ENCODE measurements around the gene ZBTB25.
A peak's percentile ranks its signal among the peaks of the same experiment; 100 is the strongest.

Gene ZBTB25

DNA sequence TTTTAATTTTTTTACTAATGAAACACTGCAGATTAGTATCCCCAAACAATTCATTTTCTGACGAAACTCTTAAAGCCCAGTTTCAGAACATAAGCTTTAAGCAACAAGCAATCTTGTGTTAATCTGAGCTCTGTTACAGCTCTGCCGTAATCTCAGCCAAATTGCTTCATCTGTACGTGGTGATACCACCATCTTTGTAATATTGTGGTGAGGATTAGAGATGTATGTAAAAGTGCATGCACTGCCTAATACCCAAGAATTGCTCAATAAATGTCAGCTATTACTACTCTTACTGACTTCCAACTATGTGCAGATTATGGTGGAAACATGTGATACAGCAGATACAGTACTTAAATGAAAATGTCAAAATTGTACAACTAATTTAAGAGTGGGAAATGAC lies 36.5 kb downstream of the ZBTB25 start:
- no peaks in the 10 kb centered on the region for H3K36me3 ChIP-seq (ENCODE audit: insufficient read depth, low read length)
- no peaks in the 10 kb centered on the region for H3K9me3 ChIP-seq (ENCODE audit: low read length)
- no peaks in the 10 kb centered on the region for H3K27me3 ChIP-seq (ENCODE audit: control insufficient read depth in 1 of 2, insufficient read depth in 2 of 2, low read length in 2 of 2)
- H3K4me3 ChIP-seq (ENCODE audit: low read depth in 1 of 2, low read length in 2 of 2) = no peak overlapping the region
- no peak overlapping the region for H3K27ac ChIP-seq (ENCODE audit: low read depth, low read length)
- peaks cover 4% of the 10 kb centered on the region for H3K4me1 ChIP-seq (ENCODE audit: insufficient read depth, low read length)
- H3K9ac ChIP-seq (ENCODE audit: low read length) = no peak overlapping the region

- Histone ChIP-seq H3K4me1 (ENCODE audit: insufficient read depth, low read length) (peaks cover 4% of the 10 kb centered on the region), H3K9me3 (ENCODE audit: low read length) (no peaks in the 10 kb centered on the region), H3K9ac (ENCODE audit: low read length) (no peak overlapping the region), H3K27me3 (ENCODE audit: control insufficient read depth in 1 of 2, insufficient read depth in 2 of 2, low read length in 2 of 2) (no peaks in the 10 kb centered on the region), H3K4me3 (ENCODE audit: low read depth in 1 of 2, low read length in 2 of 2) (peak overlapping the region; percentile 49 to 72), H3K27ac (ENCODE audit: low read depth, low read length) (peak overlapping the region; percentile 61), H3K36me3 (ENCODE audit: insufficient read depth, low read length) (no peaks in the 10 kb centered on the region)
Measured at GRCh38 chr14:64465831-64466554, 37.6 kb downstream of the ZBTB25 start.

DNA sequence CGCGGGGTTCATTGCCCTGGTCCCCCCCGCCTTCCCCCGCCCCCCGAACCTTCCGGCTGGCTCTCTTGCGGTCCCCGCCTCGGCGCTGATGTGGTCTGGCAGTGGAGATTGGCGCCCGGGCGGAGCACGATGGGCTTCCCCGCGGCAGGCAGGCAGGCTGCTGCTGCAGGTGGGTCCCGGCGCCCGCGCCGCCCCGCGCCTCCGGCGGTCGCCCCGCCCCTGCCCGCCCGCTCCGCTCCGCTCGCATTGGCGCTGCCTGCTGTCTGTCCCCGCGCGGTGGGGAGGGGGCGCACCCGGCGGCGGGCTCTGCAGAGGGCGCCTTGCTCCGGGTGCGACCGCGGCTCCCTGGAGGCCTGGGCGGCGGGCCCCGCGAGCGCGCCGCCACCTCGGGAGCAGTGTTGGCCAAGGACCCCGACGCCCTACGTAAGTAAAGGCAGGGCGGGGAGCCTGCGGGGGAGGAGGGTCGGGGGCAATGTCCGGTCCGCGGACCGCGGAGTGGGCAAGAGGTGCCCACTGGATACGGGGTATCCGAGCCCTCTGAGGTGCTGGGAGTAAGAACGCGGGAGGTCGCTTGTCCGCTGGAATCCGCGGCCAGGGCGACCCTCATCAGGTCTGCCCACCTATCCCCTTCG lies 38.3 kb downstream of the ZBTB25 start, which contains the start of gene AKAP5:
AKAP5 (plus strand) TSS at position 309 of the 632 bp plus-strand sequence. CDS start 2,896 bp downstream, outside the sequence.
- H3K9ac ChIP-seq (ENCODE audit: low read length) = no peak within 1 kb of the TSS
- no peaks in the 10 kb centered on the region for H3K9me3 ChIP-seq (ENCODE audit: low read length)
- H3K4me3 ChIP-seq (ENCODE audit: low read depth in 1 of 2, low read length in 2 of 2) = peak within 1 kb of the TSS; percentile 49 to 72
- peaks cover 4% of the 10 kb centered on the region for H3K4me1 ChIP-seq (ENCODE audit: insufficient read depth, low read length)
- H3K27ac ChIP-seq (ENCODE audit: low read depth, low read length) = peak within 1 kb of the TSS; percentile 61
- H3K36me3 ChIP-seq (ENCODE audit: insufficient read depth, low read length) = no peaks in the 10 kb centered on the region
- H3K27me3 ChIP-seq (ENCODE audit: control insufficient read depth in 1 of 2, insufficient read depth in 2 of 2, low read length in 2 of 2) = no peaks in the 10 kb centered on the region

DNA sequence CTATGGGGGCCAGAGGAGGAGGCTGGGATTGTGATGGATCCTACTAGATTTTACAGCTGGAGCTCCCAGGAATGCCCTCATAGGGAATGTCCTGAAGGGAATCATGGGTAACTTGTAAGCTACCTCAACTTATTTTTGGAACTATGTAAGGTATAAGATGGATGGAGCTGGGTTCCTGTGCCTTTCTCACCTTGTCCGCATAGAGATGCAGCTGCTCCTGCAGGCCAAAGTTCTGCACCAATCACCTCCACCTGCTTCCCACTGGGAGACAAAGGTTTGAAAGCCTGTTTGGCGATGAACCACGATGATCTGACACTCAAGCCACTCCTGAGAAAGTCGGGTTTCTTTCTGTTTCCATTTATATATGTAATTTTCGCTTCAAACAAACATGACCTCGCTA lies 39.0 kb downstream of the ZBTB25 start:
- H3K36me3 ChIP-seq (ENCODE audit: insufficient read depth, low read length) = no peaks in the 10 kb centered on the region
- no peaks in the 10 kb centered on the region for H3K9me3 ChIP-seq (ENCODE audit: low read length)
- no peak overlapping the region for H3K9ac ChIP-seq (ENCODE audit: low read length)
- peak overlapping the region in 1 of 2 donors; percentile 49 for H3K4me3 ChIP-seq (ENCODE audit: low read depth in 1 of 2, low read length in 2 of 2)
- no peak overlapping the region for H3K27ac ChIP-seq (ENCODE audit: low read depth, low read length)
- peaks cover 4% of the 10 kb centered on the region for H3K4me1 ChIP-seq (ENCODE audit: insufficient read depth, low read length)
- H3K27me3 ChIP-seq (ENCODE audit: control insufficient read depth in 1 of 2, insufficient read depth in 2 of 2, low read length in 2 of 2) = no peaks in the 10 kb centered on the region

DNA sequence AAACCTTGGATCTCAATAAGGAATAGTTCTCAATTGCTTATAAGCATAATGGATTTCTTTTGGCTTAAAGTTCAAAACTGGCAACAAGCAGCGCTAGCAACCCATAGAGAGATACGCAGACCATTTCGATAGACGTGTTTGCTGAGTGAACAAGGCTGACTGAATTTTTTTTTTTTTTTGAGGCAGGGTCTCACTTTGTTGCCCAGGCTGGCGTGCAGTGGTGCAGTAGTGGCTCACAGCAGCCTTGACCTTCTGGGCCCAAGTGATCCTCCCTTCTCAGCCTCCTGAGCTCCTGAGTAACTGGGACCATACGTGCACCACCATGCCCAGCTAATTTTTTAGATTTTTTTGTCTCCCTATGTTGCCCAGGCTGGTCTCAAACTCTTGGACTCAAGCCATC lies 39.8 kb downstream of the ZBTB25 start:
- Histone ChIP-seq H3K27me3 (ENCODE audit: control insufficient read depth in 1 of 2, insufficient read depth in 2 of 2, low read length in 2 of 2) (no peaks in the 10 kb centered on the region), H3K9me3 (ENCODE audit: low read length) (no peaks in the 10 kb centered on the region), H3K9ac (ENCODE audit: low read length) (no peak overlapping the region), H3K4me1 (ENCODE audit: insufficient read depth, low read length) (peaks cover 4% of the 10 kb centered on the region), H3K27ac (ENCODE audit: low read depth, low read length) (no peak overlapping the region), H3K4me3 (ENCODE audit: low read depth in 1 of 2, low read length in 2 of 2) (no peak overlapping the region), H3K36me3 (ENCODE audit: insufficient read depth, low read length) (peaks cover 2% of the 10 kb centered on the region)

DNA sequence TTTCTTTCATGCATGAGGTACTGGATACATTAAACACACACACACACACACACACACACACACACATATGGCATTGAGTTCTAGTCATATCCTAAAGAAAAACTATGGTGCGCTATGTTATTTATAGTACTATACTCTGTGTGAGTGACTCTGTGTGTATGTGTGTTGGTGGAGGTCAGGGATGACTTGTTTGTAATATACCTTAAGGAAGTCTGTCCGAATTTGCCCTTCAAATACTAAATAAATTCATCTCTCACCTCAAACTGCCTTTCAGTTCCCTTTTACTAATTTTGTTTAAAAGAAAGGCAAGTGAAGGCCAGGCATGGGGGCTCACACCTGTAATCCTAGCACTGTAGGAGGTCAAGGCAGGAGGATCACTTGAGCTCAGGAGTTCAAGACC lies 40.4 kb downstream of the ZBTB25 start:
- H3K9me3 ChIP-seq (ENCODE audit: low read length) = no peaks in the 10 kb centered on the region
- H3K4me1 ChIP-seq (ENCODE audit: insufficient read depth, low read length) = peaks cover 4% of the 10 kb centered on the region
- peaks cover 3% of the 10 kb centered on the region for H3K36me3 ChIP-seq (ENCODE audit: insufficient read depth, low read length)
- no peak overlapping the region for H3K4me3 ChIP-seq (ENCODE audit: low read depth in 1 of 2, low read length in 2 of 2)
- H3K27ac ChIP-seq (ENCODE audit: low read depth, low read length) = no peak overlapping the region
- H3K9ac ChIP-seq (ENCODE audit: low read length) = no peak overlapping the region
- H3K27me3 ChIP-seq (ENCODE audit: control insufficient read depth in 1 of 2, insufficient read depth in 2 of 2, low read length in 2 of 2) = no peaks in the 10 kb centered on the region

DNA sequence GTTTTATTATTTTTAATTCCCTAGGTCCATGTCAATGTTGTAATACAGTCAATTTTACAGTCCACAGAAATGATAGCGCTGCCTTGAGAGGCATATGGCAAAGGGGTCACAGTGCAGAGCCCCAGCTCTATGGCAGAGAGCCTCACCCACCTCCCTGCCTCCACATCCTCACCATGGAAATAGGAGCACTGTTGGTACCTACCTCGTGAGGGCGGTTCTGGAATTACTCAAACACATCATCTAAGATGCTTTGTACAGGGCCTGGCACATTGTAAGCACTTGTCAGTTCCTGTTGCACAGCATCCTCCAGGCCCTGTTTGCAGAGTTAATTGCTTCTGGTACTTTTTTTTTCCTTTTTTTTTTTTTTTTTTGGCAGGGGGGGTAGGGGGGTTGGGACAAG lies 42.4 kb downstream of the ZBTB25 start:
- Histone ChIP-seq H3K4me1 (ENCODE audit: insufficient read depth, low read length) (peaks cover 3% of the 10 kb centered on the region), H3K36me3 (ENCODE audit: insufficient read depth, low read length) (peaks cover 3% of the 10 kb centered on the region), H3K27me3 (ENCODE audit: control insufficient read depth in 1 of 2, insufficient read depth in 2 of 2, low read length in 2 of 2) (no peaks in the 10 kb centered on the region)

GRCh38 chr14:64459405-64460136 lies 44.1 kb downstream of the ZBTB25 start:
- Histone ChIP-seq H3K4me3 (ENCODE audit: low read depth in 1 of 2, low read length in 2 of 2) (no peak overlapping the region), H3K4me1 (ENCODE audit: insufficient read depth, low read length) (no peaks in the 10 kb centered on the region), H3K27me3 (ENCODE audit: control insufficient read depth in 1 of 2, insufficient read depth in 2 of 2, low read length in 2 of 2) (no peaks in the 10 kb centered on the region), H3K36me3 (ENCODE audit: insufficient read depth, low read length) (peaks cover 12% of the 10 kb centered on the region), H3K27ac (ENCODE audit: low read depth, low read length) (no peak overlapping the region), H3K9ac (ENCODE audit: low read length) (no peak overlapping the region), H3K9me3 (ENCODE audit: low read length) (no peaks in the 10 kb centered on the region)

More for the DNA sequence above, 42.4 kb downstream of the ZBTB25 start:
- no peak overlapping the region for H3K27ac ChIP-seq (ENCODE audit: low read depth, low read length)
- H3K9me3 ChIP-seq (ENCODE audit: low read length) = no peaks in the 10 kb centered on the region
- no peak overlapping the region for H3K4me3 ChIP-seq (ENCODE audit: low read depth in 1 of 2, low read length in 2 of 2)
- no peak overlapping the region for H3K9ac ChIP-seq (ENCODE audit: low read length)

DNA sequence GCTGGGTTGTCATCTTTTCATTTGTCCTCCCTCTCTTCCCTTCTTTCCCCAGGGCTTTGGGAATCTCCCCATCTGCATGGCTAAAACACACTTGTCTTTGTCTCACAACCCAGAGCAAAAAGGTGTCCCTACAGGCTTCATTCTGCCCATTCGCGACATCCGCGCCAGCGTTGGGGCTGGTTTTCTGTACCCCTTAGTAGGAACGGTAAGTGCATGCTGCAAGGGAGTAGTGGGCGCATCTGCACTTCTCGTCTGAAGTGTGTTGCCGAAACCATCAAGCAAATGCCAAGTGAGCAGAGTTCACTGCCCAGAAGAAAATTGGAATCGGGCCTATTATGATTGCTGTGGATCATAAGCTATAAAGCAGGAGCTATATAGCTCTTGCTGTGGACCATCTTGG lies 49.0 kb downstream of the ZBTB25 start:
- H3K36me3 ChIP-seq (ENCODE audit: insufficient read depth, low read length) = peaks cover 24% of the 10 kb centered on the region
- H3K9ac ChIP-seq (ENCODE audit: low read length) = no peak overlapping the region
- no peaks in the 10 kb centered on the region for H3K4me1 ChIP-seq (ENCODE audit: insufficient read depth, low read length)
- no peaks in the 10 kb centered on the region for H3K9me3 ChIP-seq (ENCODE audit: low read length)
- H3K27ac ChIP-seq (ENCODE audit: low read depth, low read length) = no peak overlapping the region
- H3K27me3 ChIP-seq (ENCODE audit: control insufficient read depth in 1 of 2, insufficient read depth in 2 of 2, low read length in 2 of 2) = no peaks in the 10 kb centered on the region
- no peak overlapping the region for H3K4me3 ChIP-seq (ENCODE audit: low read depth in 1 of 2, low read length in 2 of 2)

DNA sequence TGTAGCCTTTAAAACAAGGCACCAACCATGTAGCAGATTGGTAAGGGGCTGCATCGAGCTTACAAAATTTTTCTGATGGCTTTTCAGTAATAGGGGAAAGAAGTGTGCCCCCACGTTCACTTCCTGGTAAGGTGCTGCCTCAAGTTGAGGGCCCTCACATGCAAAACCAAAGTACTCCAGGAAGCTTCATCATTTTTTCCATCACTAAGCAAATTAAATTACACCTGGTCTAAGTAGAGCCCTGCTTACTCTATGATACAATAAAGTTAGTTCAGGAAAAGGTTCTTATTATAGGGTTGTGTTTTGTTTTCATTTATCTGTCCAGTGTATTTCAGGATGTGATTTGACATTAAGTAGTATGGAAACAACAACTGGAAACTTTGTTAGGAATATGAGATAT lies 53.4 kb downstream of the ZBTB25 start:
- H3K9me3 ChIP-seq (ENCODE audit: low read length) = no peaks in the 10 kb centered on the region
- H3K4me3 ChIP-seq (ENCODE audit: low read depth in 1 of 2, low read length in 2 of 2) = no peak overlapping the region
- H3K4me1 ChIP-seq (ENCODE audit: insufficient read depth, low read length) = no peaks in the 10 kb centered on the region
- no peak overlapping the region for H3K9ac ChIP-seq (ENCODE audit: low read length)
- H3K36me3 ChIP-seq (ENCODE audit: insufficient read depth, low read length) = peaks cover 30% of the 10 kb centered on the region
- H3K27ac ChIP-seq (ENCODE audit: low read depth, low read length) = no peak overlapping the region
- no peaks in the 10 kb centered on the region for H3K27me3 ChIP-seq (ENCODE audit: control insufficient read depth in 1 of 2, insufficient read depth in 2 of 2, low read length in 2 of 2)

- Histone ChIP-seq H3K36me3 (ENCODE audit: insufficient read depth, low read length) (peaks cover 23% of the 10 kb centered on the region), H3K9me3 (ENCODE audit: low read length) (no peaks in the 10 kb centered on the region), H3K9ac (ENCODE audit: low read length) (no peak overlapping the region), H3K4me1 (ENCODE audit: insufficient read depth, low read length) (no peaks in the 10 kb centered on the region), H3K27me3 (ENCODE audit: control insufficient read depth in 1 of 2, insufficient read depth in 2 of 2, low read length in 2 of 2) (no peaks in the 10 kb centered on the region), H3K27ac (ENCODE audit: low read depth, low read length) (no peak overlapping the region), H3K4me3 (ENCODE audit: low read depth in 1 of 2, low read length in 2 of 2) (no peak overlapping the region)
Measured at GRCh38 chr14:64447876-64448670, 55.6 kb downstream of the ZBTB25 start.
